HG02938 (cell line): Measurements from ENCODE around the gene DBN1.

Experiments
- ATAC-seq: cut with Tn5 transposase; IDR thresholded peaks from one replicate; pipeline ENCODE4 v1.9.1; 2021; ENCODE audit warnings: mild to moderate bottlenecking, moderate library complexity; ENCODE audit not compliant: unreplicated experiment

Gene DBN1

DNA sequence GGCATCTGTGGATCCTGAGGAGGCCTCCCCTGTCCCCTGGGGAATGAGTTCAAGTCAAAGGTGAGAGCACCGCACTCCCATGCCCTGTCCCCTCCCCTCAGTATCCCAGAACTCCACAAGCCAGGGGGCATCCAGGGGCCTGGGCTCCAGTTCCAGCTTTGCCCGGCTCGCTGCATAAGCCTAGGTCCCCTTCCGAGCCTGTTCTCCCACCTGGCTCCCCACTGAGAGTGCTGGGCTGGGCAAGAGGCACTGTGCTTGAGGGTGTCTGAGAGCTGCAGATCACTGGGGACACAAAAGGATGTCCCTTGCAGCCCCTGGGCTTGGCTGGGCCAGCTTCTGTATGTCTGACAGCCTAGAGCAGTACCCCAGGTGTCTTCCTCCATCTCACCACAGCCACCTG lies 31.6 kb upstream of the DBN1 start:
- ATAC-seq, result no peak

DNA sequence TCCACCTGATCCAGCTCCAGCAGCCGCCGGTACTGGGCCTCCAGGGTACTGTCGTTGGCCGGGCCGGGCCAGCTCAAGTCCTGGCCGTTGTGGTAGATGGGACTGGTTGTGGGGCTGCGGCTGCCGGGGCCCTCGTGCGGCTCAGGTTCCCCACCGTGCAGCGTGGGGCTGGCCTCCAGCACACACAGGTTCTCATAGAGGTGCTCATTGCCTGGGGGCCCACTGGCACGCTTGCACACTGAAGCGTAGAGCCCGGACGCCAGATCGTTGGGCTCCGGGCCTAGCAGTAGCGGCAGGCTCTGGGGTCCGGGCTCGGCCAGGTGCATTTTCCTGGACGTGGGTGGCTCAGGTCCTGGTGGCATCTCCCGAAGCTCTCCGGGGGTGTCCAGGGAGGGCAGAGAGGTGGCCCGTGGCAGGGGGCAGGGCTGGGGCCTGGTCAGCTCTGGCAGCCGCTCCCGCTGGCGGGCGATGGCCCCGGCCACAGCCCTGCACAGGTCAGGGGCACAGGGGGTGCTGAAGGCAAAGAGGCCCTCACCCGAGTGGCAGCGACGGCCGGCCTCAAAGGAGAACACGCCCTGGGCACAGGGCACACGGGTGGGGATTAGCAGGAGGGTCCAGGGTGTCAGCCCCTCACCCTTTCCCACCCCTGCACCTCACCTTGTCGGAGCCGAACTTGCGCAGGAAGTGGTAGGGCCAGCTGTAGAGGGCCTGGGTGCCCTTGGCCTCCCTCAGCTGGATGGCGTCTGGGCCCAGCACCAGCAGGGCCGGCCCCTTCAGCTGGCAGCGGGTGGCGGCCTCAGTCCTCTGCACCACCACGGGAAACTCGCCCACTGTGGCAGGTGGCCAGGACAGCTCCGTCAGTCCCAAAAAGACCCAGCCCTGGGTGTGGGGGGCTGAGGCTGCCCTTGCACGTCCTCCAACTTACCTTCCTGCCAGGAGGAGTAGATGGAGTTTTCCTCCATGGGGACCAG lies 30.9 kb upstream of the DBN1 start:
- no peak for ATAC-seq

DNA sequence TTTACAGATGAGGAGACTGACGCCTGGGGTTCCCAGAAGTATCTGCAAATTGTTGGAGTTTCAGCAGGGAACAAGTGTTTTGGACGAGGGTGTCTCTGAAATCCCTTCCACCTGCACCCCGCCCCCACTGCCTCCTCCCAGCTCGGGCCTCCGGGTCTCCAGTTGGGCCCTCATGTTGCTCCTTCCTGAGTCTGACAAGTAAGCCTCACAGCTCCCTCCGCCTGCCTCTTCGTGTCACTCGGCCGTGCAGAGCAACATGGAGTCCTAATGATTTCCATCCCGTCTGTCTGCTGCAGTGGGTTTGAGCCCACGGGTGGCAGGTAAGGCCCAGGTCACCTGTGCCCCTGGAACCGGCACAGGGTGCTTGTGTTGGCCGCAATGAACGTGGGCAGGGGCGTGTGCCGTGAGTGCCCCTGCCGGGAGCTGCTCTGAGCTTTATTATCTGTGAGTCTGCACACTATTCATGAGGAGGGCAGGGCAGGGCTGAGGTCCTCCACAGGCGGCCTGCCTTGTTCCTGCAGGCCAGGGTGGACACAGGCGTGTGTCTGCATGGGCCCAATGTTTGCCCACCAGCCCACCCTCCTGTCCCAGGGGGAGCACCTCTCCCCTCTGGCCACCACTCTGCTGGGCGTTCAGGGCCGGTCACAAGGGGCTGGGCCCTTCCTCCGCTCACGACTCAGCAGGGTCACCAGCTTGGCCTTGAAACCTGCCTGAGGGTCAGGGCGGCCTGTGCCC lies 30.1 kb upstream of the DBN1 start:
- no peak for ATAC-seq

DNA sequence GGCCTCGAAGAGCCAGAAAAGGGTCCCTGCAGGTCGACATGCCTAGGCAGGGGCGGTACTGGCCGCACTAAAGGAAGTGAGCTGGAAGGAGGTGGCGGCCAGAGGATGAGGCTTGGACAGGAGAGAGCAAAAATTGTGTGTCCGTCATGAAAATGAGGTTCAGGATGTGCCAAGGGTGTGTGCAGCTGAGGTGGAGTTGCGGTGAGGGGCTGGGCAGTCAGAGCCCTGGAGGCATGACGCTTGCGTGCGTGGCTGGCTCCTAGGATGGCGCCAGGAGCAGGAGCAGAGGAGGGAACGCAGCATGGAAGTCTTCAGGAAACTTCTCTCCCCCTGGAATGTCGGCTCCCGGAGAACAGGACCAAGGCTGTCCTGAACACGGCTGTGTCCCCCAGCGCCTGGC lies 29.5 kb upstream of the DBN1 start:
- ATAC-seq, result no peak

DNA sequence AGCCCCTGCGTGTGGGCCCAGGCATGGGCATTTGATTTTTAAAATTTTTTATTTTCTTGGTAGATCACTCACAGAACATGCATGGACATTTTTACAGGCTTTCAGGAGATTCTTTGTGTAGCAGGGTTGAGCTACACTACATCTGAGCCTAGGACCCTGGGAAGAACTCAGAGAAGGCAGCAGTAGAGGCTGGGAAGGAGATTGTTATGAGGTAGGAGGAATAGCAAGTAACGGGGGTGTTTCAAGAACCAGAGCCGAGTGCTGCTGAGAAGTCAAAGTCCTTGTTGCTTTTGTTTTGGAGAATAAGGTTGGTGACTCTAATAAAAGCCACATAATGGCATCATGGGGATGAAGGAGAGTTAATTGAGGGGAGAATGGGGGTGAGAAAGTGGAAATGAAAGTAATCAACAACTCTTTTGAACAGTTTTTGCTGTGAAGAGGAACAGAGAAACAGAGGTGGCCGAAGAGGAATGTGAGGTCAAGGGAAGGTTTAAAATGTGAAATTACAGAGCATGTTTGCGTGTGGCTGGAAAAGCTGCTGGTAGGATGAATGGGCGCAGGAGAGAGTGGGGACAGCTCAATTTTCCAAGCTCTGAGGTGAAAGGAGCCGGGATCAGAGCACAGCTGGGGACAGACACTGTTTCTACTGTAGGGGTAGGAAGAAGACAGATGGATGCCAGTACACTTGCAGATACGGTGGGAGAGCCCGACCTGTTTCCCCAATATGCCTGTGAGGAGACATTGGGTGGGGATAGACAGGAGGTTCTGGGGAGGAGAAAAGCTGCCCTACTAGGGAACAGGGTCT lies 28.6 kb upstream of the DBN1 start:
- no peak for ATAC-seq

DNA sequence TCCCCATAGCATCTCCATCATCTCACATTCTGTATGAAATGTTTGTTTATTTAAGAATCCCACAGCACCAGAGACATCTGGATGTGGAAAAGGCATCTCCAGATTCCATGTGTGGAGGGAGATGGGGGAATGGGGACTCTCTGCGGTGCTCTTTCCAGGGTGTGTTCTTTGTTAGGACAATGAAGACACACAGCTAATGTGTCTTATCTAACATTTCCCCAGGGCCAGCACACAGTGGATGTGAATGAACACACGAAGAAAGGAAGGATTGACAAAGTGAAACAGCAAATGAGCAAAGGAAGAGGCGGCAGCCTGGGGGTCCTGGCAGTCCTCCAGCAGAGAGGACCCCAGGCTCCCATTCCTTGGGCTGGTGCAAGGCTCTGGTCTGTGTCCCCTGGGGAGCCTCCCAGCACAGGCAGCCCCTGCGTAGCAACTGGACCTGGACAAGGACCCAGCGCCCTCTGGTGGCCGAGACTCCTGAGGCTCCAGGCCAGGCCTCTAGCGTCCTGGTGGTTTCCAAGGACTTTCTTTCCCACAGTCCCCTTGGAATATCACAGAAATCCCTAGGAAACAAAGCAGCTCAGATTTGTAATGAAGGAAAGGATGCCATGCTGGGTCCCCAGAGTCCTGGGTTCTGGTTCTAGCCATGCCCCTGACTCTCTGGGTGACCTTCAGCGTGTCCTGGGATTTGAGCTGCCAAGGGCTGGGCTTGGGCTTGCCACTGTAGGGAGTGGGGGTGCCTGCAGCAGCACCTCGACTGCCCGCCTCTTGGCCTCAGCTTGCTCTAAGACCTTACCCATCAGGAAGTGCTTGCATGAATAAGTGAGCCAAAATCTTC lies 27.5 kb upstream of the DBN1 start:
- no peak for ATAC-seq

DNA sequence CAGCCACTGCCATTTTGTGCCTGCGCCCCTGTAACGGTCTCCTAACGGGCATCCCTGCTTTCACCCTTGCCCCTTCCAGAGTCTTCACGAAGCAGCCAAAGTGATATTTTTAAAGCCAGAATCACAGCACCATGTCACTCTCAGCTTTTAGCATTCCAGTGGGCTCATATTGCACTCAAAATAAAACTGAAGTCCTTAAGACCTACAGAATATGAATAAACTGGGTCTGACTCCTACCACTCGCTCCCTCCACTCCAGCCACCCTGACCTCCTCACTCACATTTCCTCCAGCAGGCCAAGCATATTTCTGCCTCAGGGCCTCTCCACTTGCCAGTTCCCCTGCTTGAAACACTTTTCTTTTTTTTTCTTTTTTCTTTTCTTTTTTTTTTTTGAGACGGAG lies 26.4 kb upstream of the DBN1 start:
- no peak for ATAC-seq

DNA sequence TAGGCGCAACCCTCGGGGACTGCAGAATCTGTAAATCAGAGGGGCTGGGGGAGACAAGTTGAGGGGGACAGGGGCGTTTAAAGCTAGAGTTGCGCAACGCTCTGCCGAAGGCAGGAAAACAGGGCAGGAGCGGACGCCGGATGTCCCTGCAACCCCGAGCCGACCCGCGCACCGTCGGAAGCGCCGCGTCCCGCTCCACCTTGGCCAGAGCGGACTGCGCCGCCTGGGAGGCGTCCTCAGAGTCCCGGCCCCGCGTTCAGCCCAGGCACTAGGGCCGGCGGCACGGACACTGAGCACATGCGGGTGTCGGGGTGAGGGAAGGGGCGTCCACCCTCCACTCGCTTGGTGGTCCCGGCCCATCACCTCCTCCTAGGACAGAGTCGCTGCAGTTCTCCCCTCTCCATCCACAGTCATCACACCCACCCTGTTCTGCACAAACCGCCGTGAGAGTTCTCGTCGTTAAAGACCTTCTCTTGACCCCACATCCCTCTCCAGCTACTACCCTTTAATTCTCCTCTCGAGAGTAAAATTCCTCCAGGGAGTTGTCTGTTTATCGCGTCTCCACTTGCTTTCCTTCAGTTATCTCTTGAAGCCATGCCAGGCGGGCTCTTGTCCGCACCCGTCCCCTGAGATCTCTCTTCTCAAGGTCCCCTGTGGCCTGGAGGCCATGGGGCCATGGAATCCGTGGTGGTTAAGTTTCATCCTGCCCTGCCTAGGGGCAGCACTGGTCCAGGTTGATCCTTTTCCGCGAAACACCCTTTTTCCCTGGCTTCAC lies 24.8 kb upstream of the DBN1 start:
- ATAC-seq, result no peak

DNA sequence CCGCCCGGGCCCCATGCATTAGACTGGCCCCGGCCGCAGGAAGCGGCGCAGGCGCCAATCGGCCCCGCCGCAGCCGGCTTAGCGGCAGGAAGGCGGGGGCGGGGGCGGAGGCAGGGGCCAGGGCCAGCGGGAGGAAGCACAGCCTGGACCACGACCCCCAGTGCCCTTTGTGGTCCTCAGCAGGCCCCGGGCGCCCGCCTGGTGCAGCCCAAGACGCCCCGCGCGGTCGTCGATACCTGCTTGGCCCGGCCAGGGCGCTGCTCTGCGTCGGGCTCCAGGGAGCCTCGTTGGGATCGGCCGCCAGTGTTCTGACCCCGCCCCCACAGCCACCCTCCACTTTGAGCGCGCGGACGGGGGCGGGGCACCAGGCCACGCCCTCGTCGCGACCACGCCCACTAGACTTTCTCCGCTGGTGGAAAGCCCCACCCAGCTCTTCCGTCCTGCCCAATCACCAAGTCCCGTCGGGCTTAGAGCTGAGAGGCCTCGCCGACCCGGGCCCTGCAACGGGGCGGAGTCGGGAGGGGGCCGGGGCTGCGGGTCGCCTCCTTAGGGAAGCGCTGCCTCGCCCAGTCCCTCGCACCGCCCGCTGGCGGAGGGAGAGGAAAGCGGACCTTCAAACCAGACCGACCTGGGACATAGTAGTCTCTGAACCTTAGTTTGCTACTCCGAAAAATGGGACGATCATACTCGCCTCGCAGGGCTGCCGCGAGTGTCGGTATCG lies 24.0 kb upstream of the DBN1 start, which contains the start of gene PDLIM7:
Gene PDLIM7 (minus strand): TSS at position 313 of the 721 bp plus-strand sequence. CDS start 1,092 bp downstream, outside the sequence.
- peak; percentile 64 for ATAC-seq

DNA sequence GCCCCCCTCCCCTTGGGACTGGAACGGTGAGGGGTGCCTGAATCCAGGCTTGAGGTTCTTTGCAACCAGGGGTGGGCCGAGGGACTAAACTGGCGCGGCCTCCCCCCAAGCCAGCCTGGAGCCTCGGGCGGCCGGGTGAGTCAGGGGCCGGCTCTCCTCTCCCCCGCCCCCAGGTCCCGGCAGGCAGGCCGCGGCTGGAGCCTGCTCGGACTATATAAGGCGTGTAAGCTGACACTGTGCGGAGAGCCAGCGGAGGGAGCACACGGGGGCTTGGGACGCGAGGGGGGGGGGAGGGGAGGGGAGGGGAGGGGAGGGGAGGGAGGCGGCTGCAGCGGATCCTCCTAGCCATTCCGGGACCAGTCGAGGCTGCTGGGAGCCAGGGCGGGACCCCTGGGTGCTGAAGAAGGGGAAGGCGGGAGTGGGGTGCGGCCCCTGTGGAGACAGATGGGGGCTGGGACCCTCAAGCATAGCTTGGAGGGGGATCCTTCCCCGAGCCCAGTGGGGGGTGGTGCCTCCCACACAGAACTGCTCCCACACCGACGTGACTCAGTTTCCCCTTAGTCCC lies 23.4 kb upstream of the DBN1 start:
- no peak for ATAC-seq

DNA sequence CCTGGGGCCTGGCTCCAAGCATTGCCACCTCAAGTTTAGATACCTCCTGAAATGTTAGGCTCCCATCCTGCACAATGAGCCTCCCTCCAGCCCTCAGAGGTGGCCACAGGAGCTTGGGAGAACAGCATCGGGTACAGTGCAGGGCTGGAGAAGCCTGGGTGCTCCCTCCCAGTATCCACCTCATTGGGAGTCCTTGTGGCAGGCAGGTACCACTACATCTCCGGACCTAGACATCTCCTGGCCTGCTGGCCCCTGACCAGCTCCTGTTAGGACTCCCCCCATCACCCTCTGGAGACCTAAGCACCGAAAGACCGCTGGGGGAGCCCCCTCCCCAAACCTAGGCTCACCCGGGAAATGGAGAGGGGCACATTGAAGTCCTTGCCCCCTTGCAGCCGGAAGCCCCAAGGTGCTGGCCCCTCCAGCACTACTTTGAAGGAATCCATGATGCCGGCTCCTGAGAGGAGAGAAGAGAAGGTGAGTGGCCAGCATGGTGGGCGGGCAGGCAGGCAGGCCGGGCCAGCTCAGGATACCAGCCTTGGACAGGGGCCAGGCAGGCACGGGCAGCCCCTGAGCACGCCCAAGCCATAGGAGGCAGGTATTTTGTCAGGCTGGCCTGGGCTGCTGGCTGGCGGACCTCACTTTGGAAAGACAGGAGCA lies 22.8 kb upstream of the DBN1 start:
- no peak for ATAC-seq

DNA sequence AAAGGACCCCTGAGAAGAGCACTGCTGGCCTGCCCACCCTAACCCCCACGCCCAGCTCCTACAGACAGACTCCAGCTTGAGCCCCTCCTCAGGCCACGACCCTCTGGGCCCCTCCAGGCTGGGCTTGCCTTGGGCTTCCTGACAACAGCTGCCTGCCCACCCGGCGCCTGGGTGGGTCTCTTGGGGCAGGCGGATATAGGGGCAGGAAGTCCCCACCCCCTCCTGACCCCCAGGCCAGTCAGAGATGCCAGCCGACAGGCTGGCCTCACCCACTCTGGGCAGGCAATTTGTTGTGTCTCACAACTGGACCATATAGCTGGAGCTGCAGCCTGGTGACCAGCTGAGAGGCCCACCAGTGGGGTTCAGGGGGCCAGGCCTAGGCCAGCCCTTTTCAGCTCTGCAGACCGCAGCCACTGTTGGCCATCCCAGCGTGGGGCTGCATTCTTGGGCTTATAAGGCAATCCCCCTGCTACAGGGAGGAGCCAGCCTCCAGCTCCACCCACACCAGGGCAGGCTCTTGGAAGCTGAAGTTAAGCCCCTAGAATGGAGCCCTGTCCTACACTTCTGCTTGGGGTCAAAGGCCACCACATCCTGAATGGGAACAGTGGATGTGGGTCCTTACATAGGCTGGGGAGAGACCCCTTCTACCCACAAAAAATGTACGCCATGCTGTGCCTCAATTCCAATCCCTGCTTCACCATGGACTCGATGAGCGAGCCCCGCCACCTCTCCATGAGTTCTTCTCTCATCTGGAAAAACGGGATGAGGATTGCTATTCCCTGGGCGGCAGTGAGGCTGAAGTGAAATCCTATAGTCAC lies 22.0 kb upstream of the DBN1 start:
- no peak for ATAC-seq

DNA sequence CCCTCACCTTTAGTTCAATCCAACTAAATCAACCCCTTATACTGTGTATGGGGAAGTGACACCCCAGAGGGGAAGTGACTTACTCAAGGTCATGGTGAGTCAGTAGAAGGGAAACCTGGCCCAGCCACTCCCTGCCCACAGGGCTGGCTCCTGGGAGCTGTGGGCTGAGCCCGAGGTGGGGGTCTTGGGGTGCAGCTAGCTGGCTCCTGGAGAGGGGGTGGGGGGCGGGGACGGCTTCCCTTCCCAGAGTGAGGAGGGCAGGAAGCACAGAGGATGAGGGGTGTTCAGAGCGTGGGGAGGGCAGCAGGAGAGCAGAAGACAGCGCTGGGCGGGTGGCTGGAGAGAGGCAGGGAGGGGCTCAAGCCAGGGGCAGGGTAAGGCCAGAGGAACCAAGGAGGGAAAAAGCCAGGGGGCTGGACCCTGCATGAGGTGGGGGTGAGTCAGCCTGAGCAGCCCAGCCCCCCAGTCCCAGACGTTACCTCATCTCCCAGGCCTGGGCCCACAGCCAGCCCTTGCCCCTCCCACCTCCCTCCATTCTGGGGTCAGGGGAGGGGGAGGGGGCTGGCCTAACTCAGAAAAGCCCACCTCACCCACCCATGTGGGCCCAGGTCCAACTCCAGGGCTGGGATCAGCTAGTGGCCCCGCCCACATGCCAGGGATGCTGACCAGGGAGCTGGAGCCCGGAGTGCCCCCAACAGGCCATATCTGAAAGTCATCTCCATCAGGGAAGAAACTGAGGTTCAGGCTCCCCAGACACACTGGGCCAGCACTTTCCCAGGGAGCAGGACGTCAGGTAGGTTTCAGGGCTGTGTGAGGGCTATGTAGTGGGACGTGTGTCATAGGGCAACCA lies 21.1 kb upstream of the DBN1 start:
- ATAC-seq, result no peak

DNA sequence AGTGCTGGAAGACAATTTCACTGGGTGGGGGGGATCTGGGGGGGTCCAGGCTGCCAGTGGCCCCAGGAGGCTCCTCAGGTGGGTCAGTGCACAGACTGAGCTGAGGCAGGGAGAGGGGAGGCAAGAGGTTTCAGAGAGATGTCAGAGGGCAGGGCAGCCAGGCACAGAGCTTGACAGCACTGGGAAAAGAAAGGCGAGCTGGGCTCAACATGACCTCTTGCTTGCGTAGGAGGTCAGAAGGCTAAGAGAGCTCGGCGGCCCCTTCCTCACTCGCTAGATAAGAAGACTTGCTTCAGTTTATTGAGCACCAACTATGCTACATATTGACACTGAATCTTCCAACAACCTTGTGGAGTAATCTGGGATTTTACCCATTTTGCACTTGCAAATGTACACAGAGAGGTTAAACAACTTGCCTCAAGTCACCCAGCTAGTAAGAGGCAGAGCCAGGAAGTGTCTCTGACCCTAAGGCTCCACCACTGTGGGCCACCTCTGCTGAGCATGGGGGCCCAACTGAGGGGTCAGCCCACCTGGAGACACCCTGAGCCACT lies 20.4 kb upstream of the DBN1 start:
- no peak for ATAC-seq

DNA sequence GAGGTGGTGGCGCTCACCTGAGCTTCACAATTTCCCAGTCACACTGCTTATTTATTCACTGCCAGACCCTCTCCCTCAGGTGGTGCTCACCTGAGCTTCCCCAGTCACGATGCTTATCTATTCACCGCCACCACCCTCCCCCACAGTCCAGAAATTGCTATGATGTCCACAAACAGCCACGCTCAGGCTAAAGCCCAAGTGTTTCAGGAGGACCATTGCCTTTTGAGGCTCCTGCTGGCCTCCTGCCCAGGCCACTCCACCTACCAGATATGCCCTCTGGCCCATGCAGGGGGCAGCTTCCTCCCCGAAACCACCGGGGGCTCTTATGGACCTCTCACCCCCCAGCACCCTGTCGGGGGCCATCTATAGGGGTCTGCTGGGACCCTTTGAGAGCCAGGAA lies 19.4 kb upstream of the DBN1 start:
- ATAC-seq, result no peak
